Measurements from ENCODE around the gene STRADB.

Gene STRADB

GRCh38 chr2:201496785-201497184 lies 45.2 kb downstream of the STRADB start:
- no peak for TF ChIP-seq Cebpa-rat (IDR thresholded peaks at IDR 0.05)
- Histone ChIP-seq H3K4me3 (no peak overlapping the region), H3K27me3 (no peaks in the 10 kb centered on the region), H3K27ac (no peak overlapping the region), H3K9me3 (0 out of 2 replicates have a peak, but pooled peaks cover under 1% of the 10 kb centered on the region), H3K4me2 (no peak overlapping the region), H4K20me1 (no peaks in the 10 kb centered on the region), H3K9ac (no peak overlapping the region), H3K36me3 (no peaks in the 10 kb centered on the region), H3K4me1 (no peaks in the 10 kb centered on the region)

GRCh38 chr2:201500534-201500933 lies 49.0 kb downstream of the STRADB start:
- H3K36me3 ChIP-seq = no peaks in the 10 kb centered on the region
- H3K9ac ChIP-seq = no peak overlapping the region
- H3K4me1 ChIP-seq = no peaks in the 10 kb centered on the region
- no peak overlapping the region for H3K4me2 ChIP-seq
- H3K27ac ChIP-seq = no peak overlapping the region
- peaks cover 29% of the 10 kb centered on the region for H3K9me3 ChIP-seq
- TF ChIP-seq Cebpa-rat (IDR thresholded peaks at IDR 0.05) = no peak
- no peaks in the 10 kb centered on the region for H4K20me1 ChIP-seq
- no peaks in the 10 kb centered on the region for H3K27me3 ChIP-seq
- no peak overlapping the region for H3K4me3 ChIP-seq

GRCh38 chr2:201502713-201503112 lies 51.2 kb downstream of the STRADB start:
- Histone ChIP-seq H3K9ac (no peak overlapping the region), H3K9me3 (peaks cover 31% of the 10 kb centered on the region), H4K20me1 (no peaks in the 10 kb centered on the region), H3K27me3 (no peaks in the 10 kb centered on the region), H3K4me1 (no peaks in the 10 kb centered on the region), H3K4me3 (no peak overlapping the region), H3K27ac (no peak overlapping the region), H3K4me2 (no peak overlapping the region), H3K36me3 (no peaks in the 10 kb centered on the region)
- TF ChIP-seq Cebpa-rat (IDR thresholded peaks at IDR 0.05) = no peak

GRCh38 chr2:201507725-201508124 lies 56.2 kb downstream of the STRADB start:
- Histone ChIP-seq H3K4me1 (no peaks in the 10 kb centered on the region), H3K36me3 (no peaks in the 10 kb centered on the region), H3K27ac (no peak overlapping the region), H4K20me1 (no peaks in the 10 kb centered on the region), H3K9ac (no peak overlapping the region), H3K4me2 (no peak overlapping the region), H3K9me3 (peaks cover 24% of the 10 kb centered on the region), H3K4me3 (no peak overlapping the region), H3K27me3 (no peaks in the 10 kb centered on the region)
- TF ChIP-seq Cebpa-rat (IDR thresholded peaks at IDR 0.05) = no peak

- H3K27ac ChIP-seq = no peak overlapping the region
- no peaks in the 10 kb centered on the region for H3K27me3 ChIP-seq
- no peaks in the 10 kb centered on the region for H3K9me3 ChIP-seq
- TF ChIP-seq Cebpa-rat (IDR thresholded peaks at IDR 0.05) = no peak
- no peaks in the 10 kb centered on the region for H3K36me3 ChIP-seq
- H3K4me1 ChIP-seq = no peaks in the 10 kb centered on the region
- no peak overlapping the region for H3K4me3 ChIP-seq
- H4K20me1 ChIP-seq = no peaks in the 10 kb centered on the region
- no peak overlapping the region for H3K9ac ChIP-seq
- no peak overlapping the region for H3K4me2 ChIP-seq
Observed at GRCh38 chr2:201513271-201513670, 61.7 kb downstream of the STRADB start.

- Histone ChIP-seq H3K4me1 (no peaks in the 10 kb centered on the region), H3K4me2 (no peak overlapping the region), H3K27ac (no peak overlapping the region), H3K9ac (no peak overlapping the region), H4K20me1 (no peaks in the 10 kb centered on the region), H3K4me3 (no peak overlapping the region), H3K36me3 (no peaks in the 10 kb centered on the region), H3K27me3 (no peaks in the 10 kb centered on the region), H3K9me3 (peaks cover 3% of the 10 kb centered on the region; the same call in 1 of the 2 replicates)
- no peak for TF ChIP-seq Cebpa-rat (IDR thresholded peaks at IDR 0.05)
Observed at GRCh38 chr2:201515573-201516246, 64.2 kb downstream of the STRADB start.

GRCh38 chr2:201517094-201517493 lies 65.6 kb downstream of the STRADB start:
- Histone ChIP-seq H3K36me3 (no peaks in the 10 kb centered on the region), H3K27me3 (no peaks in the 10 kb centered on the region), H3K4me3 (no peak overlapping the region), H4K20me1 (no peaks in the 10 kb centered on the region), H3K4me1 (no peaks in the 10 kb centered on the region), H3K9ac (no peak overlapping the region), H3K9me3 (peaks cover 4% of the 10 kb centered on the region; the same call in 1 of the 2 replicates), H3K4me2 (no peak overlapping the region), H3K27ac (no peak overlapping the region)
- TF ChIP-seq Cebpa-rat (IDR thresholded peaks at IDR 0.05) = no peak

GRCh38 chr2:201520201-201520600 lies 68.7 kb downstream of the STRADB start:
- peaks cover 8% of the 10 kb centered on the region for H3K4me1 ChIP-seq
- no peak for TF ChIP-seq Cebpa-rat (IDR thresholded peaks at IDR 0.05)
- H3K27me3 ChIP-seq = no peaks in the 10 kb centered on the region
- H3K4me2 ChIP-seq = no peak overlapping the region
- no peak overlapping the region for H3K9ac ChIP-seq
- H3K27ac ChIP-seq = no peak overlapping the region
- H3K36me3 ChIP-seq = no peaks in the 10 kb centered on the region
- H4K20me1 ChIP-seq = no peaks in the 10 kb centered on the region
- H3K9me3 ChIP-seq = peaks cover 33% of the 10 kb centered on the region
- no peak overlapping the region for H3K4me3 ChIP-seq

- Histone ChIP-seq H3K9ac (no peak overlapping the region), H3K27me3 (no peaks in the 10 kb centered on the region), H3K4me2 (no peak overlapping the region), H3K9me3 (peaks cover 45% of the 10 kb centered on the region), H3K36me3 (no peaks in the 10 kb centered on the region), H4K20me1 (no peaks in the 10 kb centered on the region), H3K4me3 (no peak overlapping the region), H3K27ac (no peak overlapping the region), H3K4me1 (peaks cover 12% of the 10 kb centered on the region)
- no peak for TF ChIP-seq Cebpa-rat (IDR thresholded peaks at IDR 0.05)
Observed at GRCh38 chr2:201522965-201523364, 71.4 kb downstream of the STRADB start.

- H3K4me2 ChIP-seq = no peak overlapping the region
- no peak overlapping the region for H3K9ac ChIP-seq
- no peak for TF ChIP-seq Cebpa-rat (IDR thresholded peaks at IDR 0.05)
- H3K4me1 ChIP-seq = peaks cover 12% of the 10 kb centered on the region
- no peaks in the 10 kb centered on the region for H4K20me1 ChIP-seq
- H3K36me3 ChIP-seq = no peaks in the 10 kb centered on the region
- H3K4me3 ChIP-seq = no peak overlapping the region
- no peak overlapping the region for H3K27ac ChIP-seq
- no peaks in the 10 kb centered on the region for H3K27me3 ChIP-seq
- peaks cover 47% of the 10 kb centered on the region for H3K9me3 ChIP-seq
Observed at GRCh38 chr2:201523506-201523905, 72.0 kb downstream of the STRADB start.
